ENCODE results near the gene SOST. TPM values are rescaled to one million over a fixed set of nuclear protein-coding genes. Genes with fewer than 3 reads are reported as not detected.

SOST gene
- total RNA-seq, 6 experiments from 2014 or later, result not detected

DNA sequence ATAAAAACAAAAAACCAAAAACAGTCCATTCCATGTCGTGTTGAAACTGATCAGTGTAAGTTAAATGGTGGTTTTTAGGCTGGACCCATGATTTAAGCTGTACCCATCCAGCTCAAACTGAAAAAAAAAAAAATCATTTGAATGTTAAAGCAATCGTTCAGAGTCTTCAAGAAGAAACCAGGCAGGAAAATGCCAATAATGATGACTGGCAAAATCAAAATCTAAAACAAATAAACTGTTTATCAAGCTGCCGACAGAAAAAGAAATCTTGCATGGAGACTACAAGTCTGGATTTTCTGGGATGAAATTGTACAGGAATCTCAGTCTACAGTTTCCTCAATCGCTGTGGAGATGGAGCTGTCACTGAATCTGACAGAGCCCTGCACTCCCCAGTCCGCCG, 40.7 kb downstream of the SOST start:
- Mint-ChIP-seq H3K4me1 (ENCODE audit: low read depth) (peaks cover 69% of the 10 kb centered on the region), H3K9me3 (no peaks in the 10 kb centered on the region), H3K4me3 (no peak overlapping the region; the same call in 1 of the 2 replicates), H3K36me3 (ENCODE audit: low read depth) (no peaks in the 10 kb centered on the region), H3K27ac (no peak overlapping the region), H3K27me3 (ENCODE audit: insufficient read depth) (no peaks in the 10 kb centered on the region; the same call in 1 of the 2 replicates)
- TF ChIP-seq, protein P1, sequence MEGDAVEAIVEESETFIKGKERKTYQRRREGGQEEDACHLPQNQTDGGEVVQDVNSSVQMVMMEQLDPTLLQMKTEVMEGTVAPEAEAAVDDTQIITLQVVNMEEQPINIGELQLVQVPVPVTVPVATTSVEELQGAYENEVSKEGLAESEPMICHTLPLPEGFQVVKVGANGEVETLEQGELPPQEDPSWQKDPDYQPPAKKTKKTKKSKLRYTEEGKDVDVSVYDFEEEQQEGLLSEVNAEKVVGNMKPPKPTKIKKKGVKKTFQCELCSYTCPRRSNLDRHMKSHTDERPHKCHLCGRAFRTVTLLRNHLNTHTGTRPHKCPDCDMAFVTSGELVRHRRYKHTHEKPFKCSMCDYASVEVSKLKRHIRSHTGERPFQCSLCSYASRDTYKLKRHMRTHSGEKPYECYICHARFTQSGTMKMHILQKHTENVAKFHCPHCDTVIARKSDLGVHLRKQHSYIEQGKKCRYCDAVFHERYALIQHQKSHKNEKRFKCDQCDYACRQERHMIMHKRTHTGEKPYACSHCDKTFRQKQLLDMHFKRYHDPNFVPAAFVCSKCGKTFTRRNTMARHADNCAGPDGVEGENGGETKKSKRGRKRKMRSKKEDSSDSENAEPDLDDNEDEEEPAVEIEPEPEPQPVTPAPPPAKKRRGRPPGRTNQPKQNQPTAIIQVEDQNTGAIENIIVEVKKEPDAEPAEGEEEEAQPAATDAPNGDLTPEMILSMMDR (IDR thresholded peaks at IDR 0.05), result no peak
- no peak for DNase-seq

DNA sequence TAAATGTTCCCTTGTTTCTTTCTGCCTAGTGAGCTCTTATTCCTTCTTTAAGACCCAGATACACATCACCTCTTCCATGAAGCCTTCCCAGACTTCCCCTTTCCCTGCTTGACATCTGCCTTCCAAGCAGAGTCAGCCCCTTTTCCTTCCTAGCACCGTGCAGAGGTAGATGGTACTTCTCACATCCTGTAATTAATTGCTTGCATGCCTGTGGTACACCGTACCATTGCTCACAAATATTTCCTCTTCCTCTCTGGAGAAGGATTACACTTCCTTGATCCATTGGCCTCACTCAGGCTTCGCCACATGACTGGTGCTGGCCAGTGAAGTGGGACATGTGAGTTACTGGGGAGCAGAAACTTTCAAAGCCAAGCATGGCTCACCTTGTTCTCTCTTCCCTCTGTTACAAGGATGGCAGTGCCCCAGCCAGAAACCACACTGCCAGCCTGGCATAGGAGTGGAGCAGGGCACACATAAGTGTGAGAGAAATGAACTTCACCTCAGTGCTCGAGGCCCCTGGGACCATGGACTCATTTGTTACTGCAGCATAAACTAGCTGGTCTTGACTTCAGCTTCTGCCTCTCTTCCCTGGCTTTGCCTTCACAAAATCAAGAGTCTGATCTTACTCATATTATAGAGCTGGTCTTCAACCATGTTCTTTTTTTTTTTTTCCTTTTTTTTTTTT, 44.0 kb downstream of the SOST start:
- Mint-ChIP-seq H3K27ac (peak overlapping the region; percentile 65), H3K27me3 (ENCODE audit: insufficient read depth) (peaks cover 5% of the 10 kb centered on the region; the same call in 1 of the 2 replicates), H3K9me3 (0 out of 2 replicates have a peak, but pooled peaks cover 4% of the 10 kb centered on the region), H3K4me3 (peak overlapping the region; percentile 81), H3K36me3 (ENCODE audit: low read depth) (no peaks in the 10 kb centered on the region), H3K4me1 (ENCODE audit: low read depth) (peaks cover 42% of the 10 kb centered on the region)
- peak; percentile 72 for DNase-seq
- TF ChIP-seq, protein P1 (IDR thresholded peaks at IDR 0.05), result no peak

DNA sequence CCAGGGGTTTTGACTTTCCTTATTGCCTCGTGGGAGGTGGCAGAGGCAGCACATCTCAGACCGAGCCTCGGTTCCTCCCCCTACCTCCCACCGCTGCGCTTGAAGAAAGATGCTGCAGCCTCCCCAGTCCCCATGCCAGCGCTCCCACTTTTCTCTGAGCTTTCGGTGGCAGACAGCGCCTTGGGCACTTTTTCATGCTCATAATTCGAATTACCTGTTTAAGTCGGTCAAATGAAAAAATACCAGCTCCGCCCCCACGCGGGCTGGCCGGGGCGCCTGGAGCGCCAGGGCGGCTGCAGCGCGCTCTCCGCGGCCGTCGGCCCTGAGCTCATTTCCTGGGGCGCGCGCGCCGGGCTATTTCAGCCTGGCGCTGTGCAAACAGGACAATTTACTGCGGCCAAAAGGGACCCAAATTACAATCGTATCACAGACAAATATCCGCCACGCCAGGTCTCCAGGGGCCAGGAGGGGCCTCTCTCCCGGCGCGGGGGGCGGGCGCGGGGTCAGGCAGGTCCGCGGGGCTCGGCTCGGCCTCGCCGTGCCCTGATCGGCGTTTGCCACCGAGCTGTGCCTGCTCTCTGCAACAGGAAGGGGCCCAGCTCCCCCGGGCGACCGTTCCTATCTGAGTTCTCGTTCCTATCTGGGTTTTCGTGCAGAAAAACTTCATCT, 45.0 kb downstream of the SOST start:
- peaks cover 5% of the 10 kb centered on the region for H3K27me3 Mint-ChIP-seq (ENCODE audit: insufficient read depth)
- TF ChIP-seq, protein P1 (IDR thresholded peaks at IDR 0.05), result no peak
- H3K4me1 Mint-ChIP-seq (ENCODE audit: low read depth), result peaks cover 36% of the 10 kb centered on the region
- H3K9me3 Mint-ChIP-seq, result 0 out of 2 replicates have a peak, but pooled peaks cover 4% of the 10 kb centered on the region
- DNase-seq, result no peak
- H3K36me3 Mint-ChIP-seq (ENCODE audit: low read depth), result no peaks in the 10 kb centered on the region
- peak overlapping the region; percentile 81 for H3K4me3 Mint-ChIP-seq
- H3K27ac Mint-ChIP-seq, result peak overlapping the region; percentile 65

DNA sequence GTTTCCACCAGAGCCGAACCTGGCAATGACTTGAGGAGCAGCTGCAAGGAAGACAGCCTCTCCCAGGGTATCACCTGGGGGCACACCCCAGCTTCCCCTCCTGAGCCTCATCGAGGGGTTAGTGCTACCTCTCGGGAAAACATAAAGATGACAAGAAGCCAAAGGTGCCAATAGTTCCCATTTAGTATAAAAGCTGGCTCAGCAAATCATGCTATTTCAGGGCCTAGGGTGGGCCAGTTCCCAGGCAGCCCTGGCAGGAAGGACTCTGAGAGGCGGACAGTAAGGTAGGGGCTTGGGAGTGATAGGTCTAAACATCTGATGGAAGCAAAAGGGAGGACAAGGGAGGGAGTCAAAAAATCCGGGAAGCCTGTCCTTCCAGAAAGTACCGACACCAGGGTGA, 46.2 kb downstream of the SOST start:
- Mint-ChIP-seq H3K27ac (no peak overlapping the region), H3K27me3 (ENCODE audit: insufficient read depth) (peaks cover 14% of the 10 kb centered on the region), H3K36me3 (ENCODE audit: low read depth) (no peaks in the 10 kb centered on the region), H3K9me3 (0 out of 2 replicates have a peak, but pooled peaks cover 4% of the 10 kb centered on the region), H3K4me3 (no peak overlapping the region), H3K4me1 (ENCODE audit: low read depth) (peaks cover 27% of the 10 kb centered on the region)
- DNase-seq, result no peak
- TF ChIP-seq, protein P1 (IDR thresholded peaks at IDR 0.05), result no peak

DNA sequence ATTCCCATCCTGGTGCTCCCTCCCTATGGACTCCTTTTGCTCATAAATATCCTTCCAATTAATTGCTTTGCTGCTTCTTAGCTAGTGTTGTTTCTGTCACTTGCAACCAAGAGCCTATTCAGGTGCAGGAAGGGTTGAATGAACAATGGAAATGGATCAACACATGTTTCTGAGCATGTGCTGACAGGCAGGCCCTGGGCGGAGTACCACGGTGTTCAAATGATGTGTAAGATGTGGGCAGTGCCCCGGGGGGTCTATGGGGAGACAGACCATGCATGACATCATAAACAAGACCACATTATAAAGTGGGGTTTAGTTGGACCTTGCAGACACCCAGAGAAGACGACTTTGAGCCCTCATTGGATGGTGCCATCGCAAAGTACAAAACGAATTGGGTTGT, 48.5 kb downstream of the SOST start:
- peaks cover 20% of the 10 kb centered on the region for H3K27me3 Mint-ChIP-seq (ENCODE audit: insufficient read depth)
- H3K27ac Mint-ChIP-seq, result no peak overlapping the region
- H3K9me3 Mint-ChIP-seq, result 0 out of 2 replicates have a peak, but pooled peaks cover 4% of the 10 kb centered on the region
- peaks cover 21% of the 10 kb centered on the region for H3K4me1 Mint-ChIP-seq (ENCODE audit: low read depth)
- no peak for DNase-seq
- TF ChIP-seq, protein P1 (IDR thresholded peaks at IDR 0.05), result no peak
- no peaks in the 10 kb centered on the region for H3K36me3 Mint-ChIP-seq (ENCODE audit: low read depth)
- no peak overlapping the region for H3K4me3 Mint-ChIP-seq
